ENCODE results near the gene FOSB. TPM values are rescaled to one million over a fixed set of nuclear protein-coding genes. Genes with fewer than 3 reads are reported as not detected.

FOSB gene
- total RNA-seq, 1 experiment from 2014 or later: 1.7 TPM

DNA sequence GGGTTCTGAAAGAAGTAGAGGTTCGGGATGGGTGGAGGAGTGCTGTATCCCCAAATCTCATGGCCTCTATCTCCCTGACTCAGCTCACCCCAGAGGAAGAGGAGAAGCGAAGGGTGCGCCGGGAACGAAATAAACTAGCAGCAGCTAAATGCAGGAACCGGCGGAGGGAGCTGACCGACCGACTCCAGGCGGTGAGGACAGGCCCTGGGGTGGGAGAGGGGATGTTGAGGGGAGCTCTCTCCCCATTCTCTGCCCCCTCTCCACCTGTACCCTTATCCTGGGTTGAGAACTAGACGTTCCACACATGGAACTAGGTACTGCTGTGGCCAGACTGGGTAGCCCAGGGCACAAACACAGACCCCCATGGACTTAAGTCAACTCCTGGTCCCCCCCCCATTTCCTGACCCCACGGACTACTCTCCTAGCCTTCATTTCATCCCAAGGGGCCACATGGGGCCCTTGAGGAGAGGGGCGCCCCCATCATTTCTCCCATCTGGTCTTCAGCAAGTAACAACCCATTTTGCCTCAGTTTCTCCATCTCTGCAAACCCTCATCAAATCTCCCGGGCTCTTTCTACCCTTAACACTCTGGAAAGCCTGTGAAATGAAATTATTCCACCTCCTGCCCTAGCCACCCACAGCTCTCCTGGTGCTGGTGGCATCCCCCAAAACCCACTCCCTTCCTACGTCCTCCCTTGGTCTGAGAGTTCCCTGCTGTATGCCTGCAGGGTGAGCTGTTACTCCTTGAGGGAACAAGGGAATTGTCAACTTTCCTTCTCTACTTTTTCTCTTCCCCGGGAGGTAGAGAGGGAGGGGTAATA lies 3.5 kb downstream of the FOSB start:
- Histone ChIP-seq H3K27ac (ENCODE audit: insufficient read length, low read depth, low read length) (no peak overlapping the region), H3K4ac (ENCODE audit: low read depth, low read length) (no peak overlapping the region), H4K5ac (ENCODE audit: insufficient read length, low read depth, low read length) (no peak overlapping the region), H3K4me2 (ENCODE audit: insufficient read depth, insufficient read length, low read length) (no peak overlapping the region), H2AK5ac (ENCODE audit: insufficient read length, low read length) (no peak overlapping the region), H2BK20ac (ENCODE audit: low read depth, low read length, poor library complexity, severe bottlenecking) (no peak overlapping the region), H3K23ac (ENCODE audit: insufficient read length, low read depth, low read length) (no peak overlapping the region), H4K91ac (ENCODE audit: insufficient read length, low read depth, low read length) (no peak overlapping the region), H2BK12ac (ENCODE audit: insufficient read length, low read depth, low read length) (no peak overlapping the region), H3K79me1 (ENCODE audit: insufficient read depth, low read depth, low read length, poor library complexity, severe bottlenecking) (no peaks in the 10 kb centered on the region), H2BK15ac (ENCODE audit: low read depth, low read length) (no peak overlapping the region), H2BK120ac (ENCODE audit: low read depth, low read length, poor library complexity, severe bottlenecking) (no peak overlapping the region), H2AFZ (ENCODE audit: low read length) (no peak overlapping the region), H3K9me3 (ENCODE audit: control insufficient read depth, low read depth, low read length) (no peaks in the 10 kb centered on the region), H3K79me2 (ENCODE audit: insufficient read depth, low read length) (no peaks in the 10 kb centered on the region), H4K20me1 (ENCODE audit: control insufficient read depth, insufficient read depth, insufficient read length) (no peaks in the 10 kb centered on the region), H4K8ac (replicated peaks; ENCODE audit: insufficient read length, low read depth, low read length) (no peak overlapping the region), H3K4me1 (ENCODE audit: insufficient read depth, low read length) (no peaks in the 10 kb centered on the region), H3K23me2 (ENCODE audit: insufficient read length, low read depth, low read length, poor library complexity, severe bottlenecking) (peaks cover 19% of the 10 kb centered on the region), H2BK5ac (ENCODE audit: insufficient read length, low read length) (no peak overlapping the region), H3K14ac (ENCODE audit: insufficient read depth, low read length) (no peak overlapping the region), H3K27me3 (ENCODE audit: insufficient read depth, low read length) (no peaks in the 10 kb centered on the region; the same call in 1 of the 2 replicates), H3K18ac (ENCODE audit: insufficient read length, low read depth, low read length) (no peak overlapping the region), H3K56ac (ENCODE audit: insufficient read length, low read depth, low read length) (no peak overlapping the region), H3K9ac (ENCODE audit: extremely low read depth, insufficient read length, low read length) (no peak overlapping the region), H3T11ph (ENCODE audit: low read length) (no peak overlapping the region)
- H3K9me3 Mint-ChIP-seq: no peaks in the 10 kb centered on the region; a peak in 1 of 5 replicates
- DNase-seq: no peak
- H3K36me3 Mint-ChIP-seq (ENCODE audit: insufficient read depth in 1 of 3, low read depth in 3 of 3): peaks cover 0 to 11% (median 0%) of the 10 kb centered on the region in 3 experiments; a peak in 1 of 7 replicates
- H3K4me1 Mint-ChIP-seq: peaks cover 33 to 58% of the 10 kb centered on the region in 2 experiments
- peaks cover 8% of the 10 kb centered on the region for H3K27me3 Mint-ChIP-seq (ENCODE audit: low read depth)
- H3K27ac Mint-ChIP-seq: no peak overlapping the region
- no CpG with 5 or more reads among the region's 16 CpGs for WGBS (ENCODE audit: extremely low coverage, insufficient read length, low lambda C conversion rate)
- H3K4me3 Mint-ChIP-seq: peak overlapping the region in 1 of 2 experiments; percentile 92; a peak in 3 of 5 replicates
- TF ChIP-seq, protein P1, sequence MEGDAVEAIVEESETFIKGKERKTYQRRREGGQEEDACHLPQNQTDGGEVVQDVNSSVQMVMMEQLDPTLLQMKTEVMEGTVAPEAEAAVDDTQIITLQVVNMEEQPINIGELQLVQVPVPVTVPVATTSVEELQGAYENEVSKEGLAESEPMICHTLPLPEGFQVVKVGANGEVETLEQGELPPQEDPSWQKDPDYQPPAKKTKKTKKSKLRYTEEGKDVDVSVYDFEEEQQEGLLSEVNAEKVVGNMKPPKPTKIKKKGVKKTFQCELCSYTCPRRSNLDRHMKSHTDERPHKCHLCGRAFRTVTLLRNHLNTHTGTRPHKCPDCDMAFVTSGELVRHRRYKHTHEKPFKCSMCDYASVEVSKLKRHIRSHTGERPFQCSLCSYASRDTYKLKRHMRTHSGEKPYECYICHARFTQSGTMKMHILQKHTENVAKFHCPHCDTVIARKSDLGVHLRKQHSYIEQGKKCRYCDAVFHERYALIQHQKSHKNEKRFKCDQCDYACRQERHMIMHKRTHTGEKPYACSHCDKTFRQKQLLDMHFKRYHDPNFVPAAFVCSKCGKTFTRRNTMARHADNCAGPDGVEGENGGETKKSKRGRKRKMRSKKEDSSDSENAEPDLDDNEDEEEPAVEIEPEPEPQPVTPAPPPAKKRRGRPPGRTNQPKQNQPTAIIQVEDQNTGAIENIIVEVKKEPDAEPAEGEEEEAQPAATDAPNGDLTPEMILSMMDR (conservative IDR thresholded peaks at IDR 0.05): no peak

All from H9 (cell line).